Activated CD8-positive, alpha-beta memory T cell treated with anti-CD3 and anti-CD28 coated beads, Interleukin-2, amount 10 ng/mL, durations not matched to agents 7 days and 5 days (primary cell): ENCODE results near the gene REPS1. TPM values are rescaled to one million over a fixed set of nuclear protein-coding genes. Genes with fewer than 3 reads are reported as not detected.
"Not testable (repeated sequence)": the region's sequence is repeated elsewhere in the genome, so short reads cannot be mapped to it uniquely, and the experiment has no call there.

Experiments
- ATAC-seq: fragments of 150-1000 bp; cut with Tn5 transposase; one replicate; pipeline ENCODE4 v1.10.0; 2021; ENCODE audit warnings: moderate library complexity
- CTCF ChIA-PET: fragments of 350-600 bp; sonication (Branson Sonifier 250); formaldehyde crosslinking; loops from one replicate; lab custom pipeline; 2021; ENCODE audit warnings: antibody characterized with exemption; lab: Charles Lee
- DNase-seq: peaks from one replicate; pipeline ENCODE4 v3.0.0-alpha.2; 2020
- H3K27ac Mint-ChIP-seq: one replicate; pipeline ENCODE4 v1.8.0; 2021; ENCODE audit warnings: mild to moderate bottlenecking, mixed read lengths
- H3K27me3 Mint-ChIP-seq: one replicate; pipeline ENCODE4 v1.8.0; 2021; ENCODE audit warnings: mixed read lengths
- H3K36me3 Mint-ChIP-seq: one replicate; pipeline ENCODE4 v1.8.0; 2021; ENCODE audit warnings: mild to moderate bottlenecking, mixed read lengths
- H3K4me1 Mint-ChIP-seq: one replicate; pipeline ENCODE4 v1.8.0; 2021; ENCODE audit warnings: mixed read lengths
- H3K4me3 Mint-ChIP-seq: one replicate; pipeline ENCODE4 v1.8.0; 2021; ENCODE audit warnings: mild to moderate bottlenecking, moderate library complexity, mixed read lengths
- H3K9me3 Mint-ChIP-seq: one replicate; pipeline ENCODE4 v1.8.0; 2022; ENCODE audit warnings: low read depth, mixed read lengths
- total RNA-seq, 2 experiments: library from RNA; stranded (reverse); gene quantifications; one replicate each; pipeline ENCODE4 v1.2.3, GENCODE V29; 2021

The REPS1 gene
- total RNA-seq, 2 experiments from 2014 or later = 48.2 to 55.2 TPM

GRCh38 chr6:138992965-138993364 is 4.9 kb upstream of the REPS1 start:
- H3K9me3 Mint-ChIP-seq, CTCF ChIA-PET, H3K4me3 Mint-ChIP-seq, H3K27me3 Mint-ChIP-seq, DNase-seq, H3K27ac Mint-ChIP-seq, ATAC-seq, H3K4me1 Mint-ChIP-seq, H3K36me3 Mint-ChIP-seq: not testable (repeated sequence)

DNA sequence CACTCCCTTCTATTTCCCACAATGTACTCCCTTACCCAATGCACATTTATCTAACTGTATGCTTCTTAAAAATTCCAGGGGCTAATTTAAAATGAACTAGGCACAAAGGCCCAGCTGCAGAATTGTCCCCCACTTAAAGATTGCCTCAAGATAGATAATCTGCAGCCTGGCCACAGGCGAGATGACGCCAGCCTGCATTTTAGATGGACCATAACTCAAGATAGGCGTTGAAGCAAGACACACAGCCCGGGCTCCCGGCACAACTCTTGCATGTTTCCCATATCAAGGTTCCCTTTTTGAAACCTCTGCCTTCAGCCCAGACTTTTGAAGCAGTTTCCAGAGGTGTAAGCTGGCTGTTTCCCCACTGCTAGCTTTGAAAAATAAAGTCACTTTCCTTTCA is 3.2 kb upstream of the REPS1 start:
- CTCF ChIA-PET = interaction anchor here (1.1 kb wide), 1 partner anchor 175 kb away, joined by 7 read pairs; no protein-coding TSS in a partner anchor

DNA sequence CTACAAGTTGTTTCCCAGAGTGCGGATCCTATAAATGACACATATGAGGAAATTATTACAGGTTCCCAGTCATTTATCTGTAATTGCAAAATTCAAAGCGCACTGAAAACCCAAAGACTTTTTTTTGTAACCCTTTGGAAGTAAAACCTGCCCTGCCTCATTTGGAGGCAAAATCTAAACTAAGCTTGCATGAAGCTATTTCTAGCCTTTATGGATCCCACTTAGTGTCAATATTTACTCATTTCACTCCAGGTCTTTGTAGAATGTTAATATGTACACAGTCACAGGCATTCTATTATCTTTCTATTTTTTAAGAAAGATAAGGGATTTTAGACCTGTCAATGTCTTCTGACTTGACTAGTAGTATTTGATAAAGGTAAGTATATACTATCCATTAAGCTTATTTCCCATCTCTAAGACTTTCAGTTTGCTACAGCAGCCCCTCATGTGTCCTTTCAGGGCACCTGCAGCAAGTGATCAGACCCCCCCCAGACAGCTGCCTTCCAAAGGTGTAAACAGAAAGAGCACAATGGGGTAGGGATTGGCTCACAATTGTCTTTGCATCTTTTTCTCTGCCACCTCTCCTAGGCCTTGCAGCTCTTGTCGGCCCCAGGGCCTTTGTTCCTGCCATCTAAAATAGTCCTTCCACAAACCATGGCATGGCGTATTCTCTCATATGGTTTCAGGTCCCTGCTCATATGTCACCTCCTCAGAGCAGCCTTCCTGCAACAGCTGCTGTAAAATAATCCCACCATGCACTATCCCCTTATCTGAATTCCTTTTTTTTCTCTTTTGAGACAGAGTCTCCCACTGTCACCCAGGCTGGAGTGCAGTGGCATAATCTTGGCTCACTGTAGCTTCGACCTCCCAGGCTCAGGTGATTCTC is 1.3 kb upstream of the REPS1 start:
- DNase-seq = no peak
- Mint-ChIP-seq H3K27me3 (peaks cover 3% of the 10 kb centered on the region), H3K4me3 (no peak overlapping the region), H3K9me3 (no peaks in the 10 kb centered on the region), H3K27ac (no peak overlapping the region), H3K4me1 (peaks cover 20% of the 10 kb centered on the region), H3K36me3 (no peaks in the 10 kb centered on the region)
- CTCF ChIA-PET = interaction anchor here (0.8 to 6.1 kb wide), 10 partner anchors 20 to 385 kb away, joined by 3 to 51 read pairs (median 4); partner anchors contain the start of genes ABRACL and CITED2
- ATAC-seq = no peak

More for the DNA sequence above, 3.2 kb upstream of the REPS1 start:
- Mint-ChIP-seq H3K27me3 (peaks cover 3% of the 10 kb centered on the region), H3K36me3 (no peaks in the 10 kb centered on the region), H3K9me3 (no peaks in the 10 kb centered on the region), H3K27ac (no peak overlapping the region), H3K4me1 (peaks cover 13% of the 10 kb centered on the region), H3K4me3 (no peak overlapping the region)
- DNase-seq (no peak), ATAC-seq (no peak)

GRCh38 chr6:138988469-138988834 is 399 bp upstream of the REPS1 start:
- Mint-ChIP-seq H3K4me3 (peak overlapping the region; percentile 84), H3K9me3 (no peaks in the 10 kb centered on the region), H3K27ac (peak overlapping the region; percentile 92), H3K36me3 (no peaks in the 10 kb centered on the region), H3K4me1 (peaks cover 20% of the 10 kb centered on the region), H3K27me3 (peaks cover 3% of the 10 kb centered on the region)
- DNase-seq = no peak
- CTCF ChIA-PET = interaction anchor here (0.6 to 6.1 kb wide), 11 partner anchors 19 to 386 kb away, joined by 3 to 51 read pairs (median 4); partner anchors contain the start of genes ABRACL and CITED2
- peak; percentile 8 for ATAC-seq

DNA sequence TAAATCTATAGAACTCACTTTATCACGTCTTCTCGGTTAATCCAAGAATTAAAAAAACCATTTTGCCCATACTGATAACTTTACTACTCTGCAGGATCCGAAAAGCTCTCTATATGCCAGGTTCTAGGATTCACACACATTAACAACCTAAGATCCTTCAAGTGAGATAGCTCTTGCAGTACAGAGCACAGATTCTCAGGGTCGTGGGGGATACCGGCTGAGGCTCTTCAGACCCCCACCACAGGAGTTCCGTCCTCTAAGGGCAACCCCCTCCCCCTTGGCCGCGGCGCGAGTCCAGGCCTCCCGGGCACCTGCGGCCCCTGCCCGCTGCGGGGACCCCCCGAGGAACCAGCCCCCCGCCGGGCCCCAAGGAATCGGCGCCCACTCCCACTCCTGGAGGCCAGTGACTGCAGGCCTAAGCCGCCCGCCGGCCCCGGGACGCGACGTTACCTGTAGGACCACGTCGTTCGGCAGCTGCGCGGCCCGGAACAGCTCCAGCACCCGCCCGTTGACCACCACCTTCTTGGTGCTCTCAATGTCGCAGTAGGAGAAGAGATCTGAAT is 892 bp downstream of the REPS1 start:
- no peak for DNase-seq
- H3K36me3 Mint-ChIP-seq = no peaks in the 10 kb centered on the region
- ATAC-seq = no peak
- no peaks in the 10 kb centered on the region for H3K9me3 Mint-ChIP-seq
- H3K27me3 Mint-ChIP-seq = no peaks in the 10 kb centered on the region
- H3K4me1 Mint-ChIP-seq = peaks cover 20% of the 10 kb centered on the region
- peak overlapping the region; percentile 69 for H3K27ac Mint-ChIP-seq
- peak overlapping the region; percentile 73 for H3K4me3 Mint-ChIP-seq
- CTCF ChIA-PET = interaction anchor here (0.8 to 6.1 kb wide), 11 partner anchors 12 to 232 kb away, joined by 3 to 51 read pairs (median 3); partner anchors contain the start of gene ABRACL

DNA sequence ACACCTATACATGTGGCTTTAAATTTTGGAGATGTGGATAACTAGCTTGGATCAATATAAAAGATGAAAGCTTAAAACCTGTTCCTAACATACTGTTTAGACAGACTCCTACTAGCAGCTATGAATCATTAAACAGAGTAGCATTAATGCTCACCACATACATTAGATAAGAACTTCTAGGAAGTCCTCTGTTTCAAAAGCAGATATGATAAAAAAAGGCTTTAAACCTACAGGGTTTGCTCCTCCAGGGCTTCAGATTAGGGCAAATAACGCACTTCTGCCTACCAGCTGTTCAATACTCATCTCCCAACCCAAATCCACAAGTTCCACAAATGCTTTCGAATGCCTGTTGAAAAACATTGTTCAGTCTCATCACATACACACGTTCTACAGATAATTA is 1.5 kb downstream of the REPS1 start:
- no peaks in the 10 kb centered on the region for H3K9me3 Mint-ChIP-seq
- peak overlapping the region; percentile 73 for H3K4me3 Mint-ChIP-seq
- peak overlapping the region; percentile 52 for H3K27ac Mint-ChIP-seq
- peaks cover 21% of the 10 kb centered on the region for H3K4me1 Mint-ChIP-seq
- DNase-seq (no peak), ATAC-seq (no peak)
- no peaks in the 10 kb centered on the region for H3K27me3 Mint-ChIP-seq
- no peaks in the 10 kb centered on the region for H3K36me3 Mint-ChIP-seq
- CTCF ChIA-PET = interaction anchor here (1.0 to 6.1 kb wide), 11 partner anchors 11 to 378 kb away, joined by 3 to 51 read pairs (median 4); partner anchors contain the start of gene ABRACL

- no peaks in the 10 kb centered on the region for H3K9me3 Mint-ChIP-seq
- no peak for DNase-seq
Measured at GRCh38 chr6:138981416-138981815, 6.6 kb downstream of the REPS1 start.

DNA sequence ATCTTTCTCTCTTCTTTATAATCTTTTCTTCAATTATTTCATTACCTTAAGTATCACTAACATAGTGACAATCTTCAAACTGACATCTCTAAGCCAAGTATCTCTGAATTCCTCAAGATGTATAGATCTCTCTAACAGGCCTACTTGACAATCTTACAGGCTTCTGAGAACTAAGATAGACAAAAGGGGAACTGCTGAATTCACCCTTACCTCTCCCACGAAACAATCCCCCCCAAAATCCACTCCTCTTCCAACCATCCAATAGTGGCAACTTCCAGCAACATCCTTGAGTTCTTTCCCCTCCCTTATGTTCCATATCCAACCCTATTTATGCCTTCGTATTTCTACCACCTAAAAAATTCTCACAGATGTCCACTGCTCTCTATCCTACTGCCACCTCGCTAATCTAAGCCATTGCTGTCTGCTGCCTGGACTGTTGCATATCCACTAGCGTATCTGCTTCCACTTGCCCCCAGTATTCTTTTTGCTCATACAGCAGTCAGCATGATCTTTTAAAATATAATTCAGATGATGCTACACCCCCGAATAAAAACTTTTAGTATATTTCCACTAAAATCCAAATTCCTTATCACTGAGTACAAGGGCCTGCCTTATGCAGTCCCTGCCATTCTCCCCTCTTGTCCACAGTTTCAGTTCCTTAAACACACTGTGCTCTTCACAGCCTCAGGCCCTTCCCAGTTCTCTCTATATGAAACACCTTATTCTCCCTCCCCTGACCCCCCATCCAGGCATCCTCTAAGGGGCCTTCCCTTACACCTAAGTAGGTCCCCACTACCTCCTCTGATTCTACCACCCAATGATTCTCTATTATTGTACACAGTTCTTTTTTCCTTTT is 8.0 kb downstream of the REPS1 start:
- no peak overlapping the region for H3K27ac Mint-ChIP-seq
- no peak overlapping the region for H3K4me3 Mint-ChIP-seq
- no peaks in the 10 kb centered on the region for H3K27me3 Mint-ChIP-seq
- ATAC-seq = no peak
- DNase-seq = no peak
- CTCF ChIA-PET = no interaction called here
- H3K36me3 Mint-ChIP-seq = peaks cover 2% of the 10 kb centered on the region
- peaks cover 11% of the 10 kb centered on the region for H3K4me1 Mint-ChIP-seq
- no peaks in the 10 kb centered on the region for H3K9me3 Mint-ChIP-seq

More at GRCh38 chr6:138981416-138981815, 6.6 kb downstream of the REPS1 start:
- Mint-ChIP-seq H3K4me3 (no peak overlapping the region), H3K27me3 (no peaks in the 10 kb centered on the region), H3K4me1 (peaks cover 18% of the 10 kb centered on the region), H3K27ac (no peak overlapping the region), H3K36me3 (peaks cover 2% of the 10 kb centered on the region)
- ATAC-seq = no peak
- CTCF ChIA-PET = interaction anchor here (1.2 kb wide), 1 partner anchor 13 kb away, joined by 3 read pairs; no protein-coding TSS in a partner anchor

DNA sequence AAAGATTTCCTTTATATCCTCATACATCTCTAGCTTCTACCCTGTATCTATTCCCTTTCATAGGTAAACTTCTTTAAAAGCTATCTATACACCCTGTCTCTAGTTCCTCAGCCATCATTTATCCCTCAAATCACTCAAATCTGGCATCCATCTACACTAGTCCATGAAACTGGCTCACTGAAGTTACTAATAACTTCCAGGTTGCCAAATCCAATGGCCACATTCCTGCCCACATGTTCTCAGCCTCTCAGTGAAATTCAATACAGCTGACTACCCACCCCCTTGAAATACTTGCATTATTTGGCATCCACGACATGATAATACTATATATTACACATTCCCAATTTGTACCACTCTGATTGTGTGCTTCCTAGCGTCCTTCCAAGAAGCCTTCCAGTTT is 8.7 kb downstream of the REPS1 start:
- no peak for ATAC-seq
- no peaks in the 10 kb centered on the region for H3K9me3 Mint-ChIP-seq
- no peak overlapping the region for H3K27ac Mint-ChIP-seq
- CTCF ChIA-PET = no interaction called here
- peaks cover 15% of the 10 kb centered on the region for H3K4me1 Mint-ChIP-seq
- H3K27me3 Mint-ChIP-seq = no peaks in the 10 kb centered on the region
- peaks cover 3% of the 10 kb centered on the region for H3K36me3 Mint-ChIP-seq
- no peak for DNase-seq
- no peak overlapping the region for H3K4me3 Mint-ChIP-seq

DNA sequence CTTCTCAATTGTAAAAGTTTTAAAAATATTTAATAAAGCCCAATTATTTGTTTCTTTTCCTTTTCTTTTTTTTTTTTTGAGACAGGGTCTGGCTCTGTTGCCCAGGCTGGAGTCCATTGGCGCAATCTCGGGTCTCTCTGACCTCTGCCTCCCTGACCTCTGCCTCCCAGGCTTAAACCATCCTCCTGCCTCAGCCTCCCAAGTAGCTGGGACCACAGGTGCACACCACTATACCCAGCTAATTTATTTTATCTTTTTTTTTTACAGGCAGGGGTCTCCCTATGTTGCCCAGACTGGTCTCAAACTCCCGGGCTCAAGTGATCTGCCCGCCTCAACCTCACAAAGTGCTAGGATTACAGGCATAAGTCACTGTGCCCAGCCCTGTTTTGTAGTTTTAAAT is 9.8 kb downstream of the REPS1 start:
- Mint-ChIP-seq H3K27me3 (no peaks in the 10 kb centered on the region), H3K4me1 (peaks cover 15% of the 10 kb centered on the region), H3K36me3 (peaks cover 3% of the 10 kb centered on the region), H3K4me3 (no peak overlapping the region), H3K27ac (no peak overlapping the region), H3K9me3 (no peaks in the 10 kb centered on the region)
- ATAC-seq (no peak), DNase-seq (no peak)
- CTCF ChIA-PET = no interaction called here

DNA sequence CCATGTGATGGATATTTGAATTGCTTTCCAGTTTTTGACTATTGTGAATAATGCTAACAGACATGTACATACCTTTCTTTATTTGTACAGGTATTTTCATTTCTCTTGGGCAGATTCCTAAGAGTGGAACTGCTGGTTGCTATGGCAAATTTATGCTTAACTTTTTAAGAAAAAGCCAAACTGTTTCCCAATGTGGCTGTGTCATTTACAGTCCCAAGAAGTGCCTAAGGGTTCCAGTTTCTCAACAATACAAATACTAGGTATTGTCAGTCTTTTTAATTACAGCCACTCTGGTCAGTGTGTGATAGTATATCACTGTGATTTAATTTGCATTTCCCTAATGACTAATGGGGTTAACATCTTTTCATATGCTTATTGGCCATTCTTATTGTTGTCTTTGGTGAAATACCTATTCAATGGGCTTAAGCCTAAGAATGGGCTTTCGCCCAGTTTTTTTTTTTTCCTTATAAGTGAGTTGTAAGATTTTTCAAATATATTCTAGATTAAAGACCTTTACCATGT is 10.3 kb downstream of the REPS1 start:
- Mint-ChIP-seq H3K4me1 (peaks cover 20% of the 10 kb centered on the region), H3K27ac (no peak overlapping the region), H3K4me3 (no peak overlapping the region), H3K9me3 (no peaks in the 10 kb centered on the region), H3K27me3 (no peaks in the 10 kb centered on the region), H3K36me3 (peaks cover 3% of the 10 kb centered on the region)
- no peak for ATAC-seq
- CTCF ChIA-PET = no interaction called here
- no peak for DNase-seq

DNA sequence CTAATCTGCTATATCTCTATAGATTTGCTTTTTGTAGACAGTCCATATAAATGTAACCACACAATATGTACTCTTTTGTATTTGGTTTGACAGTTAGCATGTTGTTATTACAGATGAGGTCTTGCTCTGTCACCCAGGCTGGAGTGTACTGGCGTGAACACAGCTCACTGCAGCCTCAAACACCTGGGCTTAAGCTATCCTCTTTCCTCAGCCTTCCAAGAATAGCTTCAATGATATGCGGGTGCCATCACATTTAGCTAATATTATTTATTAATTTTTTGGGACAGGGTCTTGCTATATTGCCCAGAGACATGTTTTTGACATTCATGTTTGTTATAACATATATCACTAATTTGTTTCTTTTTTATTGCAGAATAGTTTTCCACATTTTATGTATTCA is 10.8 kb downstream of the REPS1 start:
- no peak overlapping the region for H3K4me3 Mint-ChIP-seq
- H3K4me1 Mint-ChIP-seq = peaks cover 22% of the 10 kb centered on the region
- no peak for DNase-seq
- H3K36me3 Mint-ChIP-seq = peaks cover 3% of the 10 kb centered on the region
- CTCF ChIA-PET = no interaction called here
- H3K27me3 Mint-ChIP-seq = no peaks in the 10 kb centered on the region
- no peak overlapping the region for H3K27ac Mint-ChIP-seq
- no peaks in the 10 kb centered on the region for H3K9me3 Mint-ChIP-seq
- no peak for ATAC-seq

GRCh38 chr6:138975815-138976214 is 12.2 kb downstream of the REPS1 start:
- CTCF ChIA-PET = interaction anchor here (2.4 kb wide), 1 partner anchor 11 kb away, joined by 6 read pairs; no protein-coding TSS in a partner anchor
- Mint-ChIP-seq H3K36me3 (peaks cover 3% of the 10 kb centered on the region), H3K9me3 (no peaks in the 10 kb centered on the region), H3K4me3 (no peak overlapping the region), H3K27ac (no peak overlapping the region), H3K4me1 (peaks cover 32% of the 10 kb centered on the region), H3K27me3 (no peaks in the 10 kb centered on the region)
- ATAC-seq = no peak
- DNase-seq = no peak
